ENCODE measurements around the gene DTHD1. TPM values are rescaled to one million over a fixed set of nuclear protein-coding genes. Genes with fewer than 3 reads are reported as not detected.

Gene DTHD1
- polyA plus RNA-seq, 1 donor (not counting 4 experiments of a cell fraction or from before 2014, with no cell fraction given), result not detected

GRCh38 chr4:36392916-36393315, 111.5 kb downstream of the DTHD1 start:
- H3K9me1 ChIP-seq (ENCODE audit: control insufficient read depth, extremely low read depth, insufficient read depth, low read length), result no peaks in the 10 kb centered on the region
- peaks cover 41% of the 10 kb centered on the region for H3K4me1 ChIP-seq (ENCODE audit: control insufficient read depth, extremely low read depth, insufficient read depth, low read length)
- H3K27ac ChIP-seq (ENCODE audit: control insufficient read depth, insufficient read depth, low read length), result peak overlapping the region; percentile 25
- no peak for TF ChIP-seq CTCF (optimal IDR thresholded peaks at IDR 0.05 in 1 of 3, IDR thresholded peaks at IDR 0.05 in 1 of 3, conservative IDR thresholded peaks at IDR 0.05 in 1 of 3; ENCODE audit: extremely low read depth in 1 of 3, insufficient read depth in 2 of 3, low read length in 3 of 3)
- peak overlapping the region; percentile 43 for H3K4me2 ChIP-seq (ENCODE audit: control insufficient read depth, extremely low read depth, insufficient read depth, low read depth, low read length)
- H3K9ac ChIP-seq (ENCODE audit: control insufficient read depth, extremely low read depth, insufficient read depth, low read length), result no peak overlapping the region
- H4K20me1 ChIP-seq (ENCODE audit: control insufficient read depth, extremely low read depth, insufficient read depth, low read length), result no peaks in the 10 kb centered on the region
- H3K27me3 ChIP-seq (ENCODE audit: control insufficient read depth, extremely low read depth, insufficient read depth, low read length), result no peaks in the 10 kb centered on the region
- no peaks in the 10 kb centered on the region for H3K36me3 ChIP-seq (ENCODE audit: control insufficient read depth in 2 of 2, extremely low read depth in 1 of 2, insufficient read depth in 2 of 2, low read length in 2 of 2)
- H2AFZ ChIP-seq (ENCODE audit: control insufficient read depth, low read length), result no peak overlapping the region
- DNase-seq (ENCODE audit: low read depth, low spot score), result no peak
- no peaks in the 10 kb centered on the region for H3K9me3 ChIP-seq (ENCODE audit: control insufficient read depth, low read depth, low read length)
- H3K4me3 ChIP-seq (ENCODE audit: control insufficient read depth in 2 of 3, extremely low read depth in 1 of 3, insufficient read depth in 2 of 3, low read depth in 1 of 3, low read length in 3 of 3), result no peak overlapping the region
- FAIRE-seq, result peak; percentile 20
- H3K79me2 ChIP-seq (ENCODE audit: control insufficient read depth, insufficient read depth, low read length), result no peaks in the 10 kb centered on the region
- dilution Hi-C loops (cut with MboI; ENCODE audit: extremely low pct_ligation_motif_present, low sequenced_read_pairs), result no loop called here

Other genes starting within 250 kb of the DTHD1 start
- 3.8 to 9.3 TPM (median 7.2 TPM) in 3 replicates for gene ARAP2, start 37.1 kb upstream of the DTHD1 start, polyA plus RNA-seq

Data from keratinocyte (primary cell).